Hematopoietic multipotent progenitor cell treated with erythropoietin and hydrocortisone succinate and interleukin-3 and kit ligand, for 6 days (in vitro differentiated cells): ENCODE data around the gene B4GALT6.

Source experiments
- DNase-seq: peaks from one replicate; pipeline ENCODE4 v3.0.0-alpha.2; 2015

Gene B4GALT6

GRCh38 chr18:31630549-31630948 lies 53.8 kb downstream of the B4GALT6 start:
- DNase-seq: no peak

DNA sequence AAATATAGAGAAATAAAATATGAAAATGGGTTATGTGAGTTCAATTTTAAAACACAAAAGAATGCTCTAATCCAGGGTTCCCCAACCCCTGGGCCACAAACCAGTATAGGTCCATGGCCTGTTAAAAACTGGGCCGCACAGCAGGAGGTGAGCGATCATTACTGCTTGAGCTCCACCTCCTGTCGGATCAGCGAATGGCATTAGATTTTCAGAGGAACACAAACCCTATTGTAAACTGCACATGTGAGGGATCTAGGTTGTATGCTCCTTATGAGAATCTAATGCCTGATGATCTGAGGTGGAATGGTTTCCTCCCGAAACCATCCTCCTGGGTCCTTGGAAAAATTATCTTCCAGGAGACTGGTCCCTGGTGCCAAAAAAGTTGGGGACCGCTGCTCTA lies 58.0 kb downstream of the B4GALT6 start:
- DNase-seq: no peak

DNA sequence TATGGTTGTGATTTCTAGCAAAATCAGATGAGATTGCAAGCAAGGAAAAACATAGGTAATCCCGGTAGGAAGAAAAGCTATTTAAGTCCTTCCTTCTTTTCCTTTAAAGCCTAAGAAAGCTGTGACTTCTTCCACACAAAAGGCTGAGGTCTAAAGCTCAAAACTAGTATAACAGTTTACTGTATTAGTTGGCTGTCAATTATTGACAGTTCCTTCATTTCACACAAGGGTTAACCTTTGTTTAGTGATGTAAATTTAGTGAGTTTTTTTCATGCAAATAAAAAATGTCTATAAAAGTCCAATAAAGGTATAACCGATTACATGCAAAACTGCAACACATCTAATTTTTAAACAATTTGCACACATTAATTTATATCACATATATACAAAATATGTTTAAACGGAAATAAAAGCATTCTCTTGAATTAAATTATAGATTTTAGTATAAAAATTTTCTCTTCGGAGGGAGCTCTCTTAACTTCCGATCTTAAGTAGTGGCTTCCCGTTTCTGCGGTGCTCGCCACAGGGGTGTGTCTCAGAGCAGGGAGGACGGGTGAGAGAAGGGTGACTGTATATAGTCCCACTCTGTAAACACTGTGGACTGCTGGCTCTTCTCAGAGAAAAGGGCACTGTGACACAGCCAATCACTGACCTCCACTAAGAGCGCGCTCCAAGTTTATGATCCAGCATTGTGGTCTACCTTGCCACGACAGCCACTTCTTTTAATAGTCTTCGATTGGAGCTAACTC lies 59.3 kb downstream of the B4GALT6 start:
- no peak for DNase-seq

DNA sequence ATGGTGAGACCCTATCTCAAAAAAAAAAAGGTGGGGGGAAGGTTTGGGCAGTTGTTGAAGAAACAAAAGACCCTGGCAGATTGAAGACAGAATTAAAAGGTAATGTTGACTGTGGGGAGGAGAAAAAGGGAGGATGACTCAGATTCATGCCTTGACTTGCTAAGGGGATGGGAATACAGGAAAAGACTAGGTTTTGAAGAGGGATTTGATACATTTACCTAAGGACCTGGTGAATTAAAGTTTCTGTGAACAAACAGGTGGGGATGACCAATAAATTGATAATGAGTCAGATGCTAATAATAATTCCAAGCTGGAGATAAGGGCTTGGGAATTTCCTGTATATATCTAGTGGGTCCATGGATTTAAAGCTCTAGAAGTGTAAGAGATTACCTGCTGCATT lies 65.1 kb downstream of the B4GALT6 start:
- DNase-seq: no peak

GRCh38 chr18:31618801-31619200 lies 65.6 kb downstream of the B4GALT6 start:
- DNase-seq: no peak

- no peak for DNase-seq
Observed at GRCh38 chr18:31617031-31617717, 67.2 kb downstream of the B4GALT6 start.

GRCh38 chr18:31616586-31616985 lies 67.8 kb downstream of the B4GALT6 start:
- no peak for DNase-seq

GRCh38 chr18:31614044-31614443 lies 70.3 kb downstream of the B4GALT6 start:
- no peak for DNase-seq

DNA sequence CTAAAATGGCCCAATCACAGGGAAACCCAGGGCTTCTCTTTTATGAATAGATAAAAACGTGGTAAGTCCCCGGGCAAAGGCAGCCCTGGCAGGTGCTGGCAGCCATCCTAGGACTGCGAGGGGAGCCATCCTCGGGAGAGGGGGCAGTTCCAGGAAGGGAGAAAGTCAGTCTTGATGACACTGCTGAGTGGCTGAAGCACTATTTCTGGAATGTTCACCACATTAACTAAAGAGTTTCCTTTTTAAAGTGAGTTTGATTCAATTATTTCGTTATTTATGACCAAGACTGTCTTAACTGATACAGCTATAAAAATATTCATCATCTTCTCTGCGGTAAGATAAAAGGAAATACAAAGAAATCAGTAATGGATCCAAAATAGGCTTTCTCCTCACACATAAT lies 72.3 kb downstream of the B4GALT6 start:
- DNase-seq: no peak

DNA sequence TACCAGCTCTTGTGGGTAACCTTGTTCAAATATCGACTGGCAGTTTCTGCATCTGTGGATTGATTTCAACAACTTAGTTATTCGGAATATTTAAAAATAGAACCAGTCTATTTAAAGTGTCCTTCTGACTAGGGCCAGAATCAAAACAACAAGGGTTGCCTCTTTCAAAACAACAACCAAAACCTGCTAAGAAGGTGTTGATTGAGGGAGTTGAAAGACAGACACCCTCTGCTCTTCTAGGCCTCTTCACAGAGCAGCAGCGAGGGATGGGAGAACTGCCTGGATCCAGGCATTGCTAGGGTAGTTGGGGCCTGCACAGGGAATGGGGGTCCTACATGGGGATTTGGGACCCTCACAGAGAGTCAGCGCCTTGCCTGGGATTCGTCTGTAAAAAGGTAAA lies 72.9 kb downstream of the B4GALT6 start:
- DNase-seq: no peak

GRCh38 chr18:31610286-31611205 lies 73.8 kb downstream of the B4GALT6 start:
- DNase-seq: peak; percentile 35

- no peak for DNase-seq
Observed at GRCh38 chr18:31609886-31610285, 74.5 kb downstream of the B4GALT6 start.

DNA sequence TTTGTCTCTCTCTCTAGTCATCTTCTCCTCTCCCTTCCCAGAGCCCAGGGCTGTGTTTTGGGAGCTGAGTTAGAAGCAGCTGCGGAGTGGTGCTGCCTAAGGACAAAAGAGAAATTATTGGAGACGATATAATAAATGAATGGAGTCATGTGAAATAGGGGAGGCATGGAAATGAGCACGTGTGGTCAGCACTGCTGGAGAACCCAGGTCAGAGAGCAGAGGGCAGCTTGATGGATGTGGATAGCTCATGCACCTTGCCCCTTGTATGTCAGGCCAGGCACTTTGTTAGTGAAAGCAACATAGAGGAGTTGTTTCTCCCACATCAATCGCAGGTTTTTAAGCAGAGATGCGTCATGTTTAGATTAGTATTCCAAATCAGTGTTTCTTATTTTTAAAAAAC lies 77.0 kb downstream of the B4GALT6 start:
- no peak for DNase-seq

- no peak for DNase-seq
Observed at GRCh38 chr18:31606265-31606664, 78.1 kb downstream of the B4GALT6 start.

GRCh38 chr18:31603315-31603714 lies 81.1 kb downstream of the B4GALT6 start:
- no peak for DNase-seq

DNA sequence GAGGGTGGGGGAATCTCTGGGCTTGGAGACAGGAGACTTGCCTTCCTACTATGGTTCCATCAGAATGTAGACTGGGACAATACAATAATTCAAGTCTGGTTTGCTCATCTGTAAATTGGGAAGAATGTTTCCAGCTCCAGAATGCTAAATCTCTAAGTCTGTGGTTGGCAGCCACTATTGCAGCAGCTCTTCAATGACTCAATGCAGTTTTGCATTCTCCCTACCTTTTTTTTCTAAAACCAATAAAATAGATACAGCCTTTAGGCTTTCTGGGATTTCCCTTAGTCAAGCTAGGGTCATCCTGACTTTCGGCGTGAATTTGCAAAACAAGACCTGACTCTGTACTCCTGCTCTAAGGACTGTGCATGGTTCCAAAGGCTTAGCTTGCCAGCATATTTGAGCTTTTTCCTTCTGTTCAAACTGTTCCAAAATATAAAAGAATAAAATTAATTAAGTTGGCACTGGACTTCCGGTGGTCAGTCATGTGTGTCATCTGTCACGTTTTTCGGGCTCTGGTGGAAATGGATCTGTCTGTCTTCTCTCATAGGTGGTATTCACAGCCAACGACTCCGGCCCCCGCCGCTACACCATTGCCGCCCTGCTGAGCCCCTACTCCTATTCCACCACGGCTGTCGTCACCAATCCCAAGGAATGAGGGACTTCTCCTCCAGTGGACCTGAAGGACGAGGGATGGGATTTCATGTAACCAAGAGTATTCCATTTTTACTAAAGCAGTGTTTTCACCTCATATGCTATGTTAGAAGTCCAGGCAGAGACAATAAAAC lies 86.2 kb downstream of the B4GALT6 start:
- DNase-seq: no peak

- DNase-seq: no peak
Observed at GRCh38 chr18:31596081-31596872, 88.1 kb downstream of the B4GALT6 start.

DNA sequence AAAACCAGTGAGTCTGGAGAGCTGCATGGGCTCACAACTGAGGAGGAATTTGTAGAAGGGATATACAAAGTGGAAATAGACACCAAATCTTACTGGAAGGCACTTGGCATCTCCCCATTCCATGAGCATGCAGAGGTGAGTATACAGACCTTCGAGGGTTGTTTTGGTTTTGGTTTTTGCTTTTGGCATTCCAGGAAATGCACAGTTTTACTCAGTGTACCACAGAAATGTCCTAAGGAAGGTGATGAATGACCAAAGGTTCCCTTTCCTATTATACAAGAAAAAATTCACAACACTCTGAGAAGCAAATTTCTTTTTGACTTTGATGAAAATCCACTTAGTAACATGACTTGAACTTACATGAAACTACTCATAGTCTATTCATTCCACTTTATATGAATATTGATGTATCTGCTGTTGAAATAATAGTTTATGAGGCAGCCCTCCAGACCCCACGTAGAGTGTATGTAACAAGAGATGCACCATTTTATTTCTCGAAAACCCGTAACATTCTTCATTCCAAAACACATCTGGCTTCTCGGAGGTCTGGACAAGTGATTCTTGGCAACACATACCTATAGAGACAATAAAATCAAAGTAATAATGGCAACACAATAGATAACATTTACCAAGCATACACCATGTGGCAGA lies 89.1 kb downstream of the B4GALT6 start:
- DNase-seq: no peak

DNA sequence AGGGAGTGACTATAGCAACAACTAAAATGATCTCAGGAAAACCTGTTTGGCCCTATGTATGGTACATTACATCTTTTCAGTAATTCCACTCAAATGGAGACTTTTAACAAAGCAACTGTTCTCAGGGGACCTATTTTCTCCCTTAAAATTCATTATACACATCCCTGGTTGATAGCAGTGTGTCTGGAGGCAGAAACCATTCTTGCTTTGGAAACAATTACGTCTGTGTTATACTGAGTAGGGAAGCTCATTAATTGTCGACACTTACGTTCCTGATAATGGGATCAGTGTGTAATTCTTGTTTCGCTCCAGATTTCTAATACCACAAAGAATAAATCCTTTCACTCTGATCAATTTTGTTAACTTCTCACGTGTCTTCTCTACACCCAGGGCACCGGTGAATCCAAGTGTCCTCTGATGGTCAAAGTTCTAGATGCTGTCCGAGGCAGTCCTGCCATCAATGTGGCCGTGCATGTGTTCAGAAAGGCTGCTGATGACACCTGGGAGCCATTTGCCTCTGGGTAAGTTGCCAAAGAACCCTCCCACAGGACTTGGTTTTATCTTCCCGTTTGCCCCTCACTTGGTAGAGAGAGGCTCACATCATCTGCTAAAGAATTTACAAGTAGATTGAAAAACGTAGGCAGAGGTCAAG lies 91.7 kb downstream of the B4GALT6 start:
- no peak for DNase-seq

DNA sequence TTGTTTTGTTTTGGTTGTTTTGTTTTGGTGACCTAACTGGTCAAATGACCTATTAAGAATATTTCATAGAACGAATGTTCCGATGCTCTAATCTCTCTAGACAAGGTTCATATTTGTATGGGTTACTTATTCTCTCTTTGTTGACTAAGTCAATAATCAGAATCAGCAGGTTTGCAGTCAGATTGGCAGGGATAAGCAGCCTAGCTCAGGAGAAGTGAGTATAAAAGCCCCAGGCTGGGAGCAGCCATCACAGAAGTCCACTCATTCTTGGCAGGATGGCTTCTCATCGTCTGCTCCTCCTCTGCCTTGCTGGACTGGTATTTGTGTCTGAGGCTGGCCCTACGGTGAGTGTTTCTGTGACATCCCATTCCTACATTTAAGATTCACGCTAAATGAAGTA lies 92.8 kb downstream of the B4GALT6 start, which contains the start of gene TTR:
Gene TTR, plus strand, starts transcription at position 250 of the 400 bp plus-strand sequence. Its CDS starts 26 bp downstream, at position 276.
- no peak for DNase-seq

DNA sequence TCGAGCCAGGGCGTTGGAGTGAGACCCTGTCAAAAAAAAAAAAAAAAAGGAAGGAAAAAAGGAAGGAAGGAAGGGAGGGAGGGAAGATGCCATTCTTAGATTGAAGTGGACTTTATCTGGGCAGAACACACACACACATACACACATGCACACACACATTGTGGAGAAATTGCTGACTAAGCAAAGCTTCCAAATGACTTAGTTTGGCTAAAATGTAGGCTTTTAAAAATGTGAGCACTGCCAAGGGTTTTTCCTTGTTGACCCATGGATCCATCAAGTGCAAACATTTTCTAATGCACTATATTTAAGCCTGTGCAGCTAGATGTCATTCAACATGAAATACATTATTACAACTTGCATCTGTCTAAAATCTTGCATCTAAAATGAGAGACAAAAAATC lies 93.3 kb downstream of the B4GALT6 start:
- DNase-seq: no peak
